Stimulated activated CD8-positive, alpha-beta memory T cell treated with anti-CD3 and anti-CD28 coated beads, Interleukin-15, amount 100 ng/mL, for 1 hour (primary cell): ENCODE measurements around the gene CRYGA.
"Not testable (repeated sequence)": the region's sequence is repeated elsewhere in the genome, so short reads cannot be mapped to it uniquely, and the experiment has no call there.

Experiments
- DNase-seq: peaks from one replicate; pipeline ENCODE4 v3.0.0-alpha.2; 2020; ENCODE audit warnings: low read depth

Gene CRYGA

GRCh38 chr2:208125251-208125650 is 38.1 kb downstream of the CRYGA start:
- no peak for DNase-seq

GRCh38 chr2:208124013-208124715 is 39.2 kb downstream of the CRYGA start, which contains the start of gene CRYGD:
Gene CRYGD (minus strand): TSS chr2:208124524. CDS start chr2:208124473, 51 bp downstream.
- DNase-seq: not testable (repeated sequence)

- DNase-seq: no peak
These were observed 41.1 kb downstream of the CRYGA start for GRCh38 chr2:208122248-208122647.

GRCh38 chr2:208118918-208119317 is 44.5 kb downstream of the CRYGA start:
- DNase-seq: no peak

- DNase-seq: not testable (repeated sequence)
These were observed 46.0 kb downstream of the CRYGA start for GRCh38 chr2:208117390-208117789.

GRCh38 chr2:208112969-208113368 is 50.4 kb downstream of the CRYGA start:
- no peak for DNase-seq

GRCh38 chr2:208112273-208112745 is 51.1 kb downstream of the CRYGA start:
- not testable (repeated sequence) for DNase-seq
